IMR-90 (cell line): ENCODE measurements around the gene RNF133. TPM values are rescaled to one million over a fixed set of nuclear protein-coding genes. Genes with fewer than 3 reads are reported as not detected.

Experiments used
- ATAC-seq: fragments of 200-7000 bp; cut with Tn5 transposase; 2 replicates; pipeline ENCODE4 v1.9.1; 2020; ENCODE audit warnings: low read depth, mild to moderate bottlenecking, moderate library complexity
- BruUV-seq: library from RNA; stranded (reverse); fragments of 400-500 nt; replicated peaks from 2 replicates; lab custom pipeline; 2021; lab: Mats Ljungman, UMichigan
- CTCF ChIA-PET: fragments of 300-600 bp; formaldehyde crosslinking; extraction: SDS; loops from one replicate; lab custom pipeline; 2021; ENCODE audit warnings: antibody characterized with exemption; lab: Yijun Ruan, JAX
- POLR2A ChIA-PET: fragments of 300-600 bp; sonication (Branson Sonifier 250); formaldehyde crosslinking; loops from one replicate; lab custom pipeline; 2022; ENCODE audit warnings: antibody characterized with exemption; ENCODE audit not compliant: unreplicated experiment; lab: Charles Lee
- DNase-seq: peaks from one replicate; pipeline ENCODE4 v3.0.0; 2013
- H2AFZ ChIP-seq: replicated peaks from 2 replicates; pipeline ENCODE3; 2013; ENCODE audit warnings: low read length, mild to moderate bottlenecking; ENCODE audit not compliant: poor library complexity
- H2AK5ac ChIP-seq: 2 replicates; pipeline ENCODE4 v1.6.1; 2013; ENCODE audit warnings: low read depth, low read length, inconsistent platforms
- H2AK9ac ChIP-seq: replicated peaks from 2 replicates; pipeline ENCODE3; 2013; ENCODE audit warnings: mild to moderate bottlenecking, low read depth, low read length, moderate library complexity; ENCODE audit not compliant: poor library complexity
- H2BK120ac ChIP-seq: 2 replicates; pipeline ENCODE4 v1.6.1; 2013; ENCODE audit warnings: low read depth, low read length, inconsistent platforms
- H2BK15ac ChIP-seq: 3 replicates; pipeline ENCODE4 v1.6.1; 2013; ENCODE audit warnings: low read depth, low read length, inconsistent platforms
- H2BK20ac ChIP-seq: 2 replicates; pipeline ENCODE4 v1.6.1; 2013; ENCODE audit warnings: low read depth, mild to moderate bottlenecking, inconsistent platforms, low read length, moderate library complexity
- H2BK5ac ChIP-seq: 2 replicates; pipeline ENCODE4 v1.6.1; 2013; ENCODE audit warnings: mild to moderate bottlenecking, low read depth, low read length, inconsistent platforms; ENCODE audit not compliant: poor library complexity, severe bottlenecking
- H3K14ac ChIP-seq: replicated peaks from 2 replicates; pipeline ENCODE4 v1.6.1; 2013; ENCODE audit warnings: low read depth, low read length, inconsistent platforms
- H3K18ac ChIP-seq: 2 replicates; pipeline ENCODE4 v1.6.1; 2013; ENCODE audit warnings: low read depth, low read length, control low read depth
- H3K23ac ChIP-seq: 2 replicates; pipeline ENCODE4 v1.6.1; 2013; ENCODE audit warnings: low read depth, low read length, inconsistent platforms
- H3K27ac ChIP-seq: 2 replicates; pipeline ENCODE4 v1.5.1; 2013; ENCODE audit warnings: mild to moderate bottlenecking, control low read depth, low read length; ENCODE audit not compliant: insufficient read depth
- H3K27me3 ChIP-seq: 2 replicates; pipeline ENCODE4 v1.6.1; 2013; ENCODE audit warnings: low read length; ENCODE audit not compliant: control insufficient read depth, insufficient read depth
- H3K36me3 ChIP-seq: 2 replicates; pipeline ENCODE4 v1.6.1; 2013; ENCODE audit warnings: low read length, mixed read lengths; ENCODE audit not compliant: control insufficient read depth, insufficient read depth
- H3K4ac ChIP-seq: 2 replicates; pipeline ENCODE4 v1.6.1; 2013; ENCODE audit warnings: low read depth, low read length, inconsistent platforms
- H3K4me1 ChIP-seq: 2 replicates; pipeline ENCODE4 v1.6.1; 2013; ENCODE audit warnings: low read length, mixed read lengths; ENCODE audit not compliant: control insufficient read depth, insufficient read depth
- H3K4me2 ChIP-seq: 2 replicates; pipeline ENCODE4 v1.6.1; 2013; ENCODE audit warnings: low read depth, mild to moderate bottlenecking, control low read depth, low read length, moderate library complexity
- H3K4me3 ChIP-seq: 2 replicates; pipeline ENCODE4 v1.5.1; 2013; ENCODE audit warnings: low read depth, mild to moderate bottlenecking, control low read depth, low read length, moderate library complexity; ENCODE audit not compliant: insufficient read depth
- H3K56ac ChIP-seq: 2 replicates; pipeline ENCODE4 v1.6.1; 2013; ENCODE audit warnings: low read length, inconsistent platforms; ENCODE audit not compliant: insufficient read depth; ENCODE audit errors: extremely low read depth
- H3K79me1 ChIP-seq, 2 experiments: 2 replicates each; pipeline ENCODE4 v1.6.1; 2013; ENCODE audit warnings: low read length in 2 of 2, inconsistent platforms in 1 of 2, low read depth in 1 of 2
- H3K9ac ChIP-seq: 2 replicates; pipeline ENCODE4 v1.6.1; 2013; ENCODE audit warnings: low read depth, low read length, control low read depth
- H3K9me1 ChIP-seq: 2 replicates; pipeline ENCODE4 v1.6.1; 2013; ENCODE audit warnings: low read length, inconsistent platforms; ENCODE audit not compliant: insufficient read depth
- H3K9me3 ChIP-seq: 2 replicates; pipeline ENCODE4 v1.6.1; 2013; ENCODE audit warnings: low read length; ENCODE audit not compliant: control insufficient read depth, insufficient read depth
- H4K20me1 ChIP-seq: 2 replicates; pipeline ENCODE4 v1.6.1; 2013; ENCODE audit warnings: low read length, inconsistent platforms; ENCODE audit not compliant: insufficient read depth
- H4K5ac ChIP-seq: 2 replicates; pipeline ENCODE4 v1.6.1; 2013; ENCODE audit warnings: mild to moderate bottlenecking, low read depth, low read length, control low read depth
- H4K8ac ChIP-seq, 2 experiments: 2 replicates each; pipeline ENCODE4 v1.6.1; 2013; ENCODE audit warnings: low read depth in 2 of 2, low read length in 2 of 2, control low read depth in 1 of 2, inconsistent platforms in 1 of 2
- H4K91ac ChIP-seq: 2 replicates; pipeline ENCODE4 v1.6.1; 2013; ENCODE audit warnings: low read depth, low read length, inconsistent platforms; ENCODE audit not compliant: insufficient read depth
- ELK1 ChIP-seq: fragments of 150-350 bp; IDR thresholded peaks from 2 replicates; pipeline ENCODE4 v1.6.1; 2016; ENCODE audit warnings: low read depth, mild to moderate bottlenecking, low read length, moderate library complexity, borderline replicate concordance
- FOS ChIP-seq: fragments of 150-350 bp; IDR thresholded peaks from 2 replicates; pipeline ENCODE4 v1.6.1; 2016; ENCODE audit warnings: low read depth, low read length
- NFE2L2 ChIP-seq: fragments of 150-350 bp; IDR thresholded peaks from 2 replicates; pipeline ENCODE4 v1.6.1; 2016; ENCODE audit warnings: low read depth, mild to moderate bottlenecking, low read length
- POLR2A ChIP-seq: IDR thresholded peaks from 2 replicates; pipeline ENCODE4 v1.6.1; 2012; ENCODE audit warnings: mild to moderate bottlenecking, low read depth, low read length
- RAD21 ChIP-seq: IDR thresholded peaks from 2 replicates; pipeline ENCODE4 v1.6.1; 2012; ENCODE audit warnings: low read length, improper control_type of control experiment
- RFX5 ChIP-seq: IDR thresholded peaks from 2 replicates; pipeline ENCODE4 v1.8.0; 2012; ENCODE audit warnings: low read depth, mild to moderate bottlenecking, low read length, moderate library complexity
- WGBS, 2 experiments: methylation state at CpG; one replicate each; pipeline versions ENCODE4 v1.1.5 to v1.1.7; 2013; ENCODE audit warnings: missing lambda C conversion rate in 2 of 2; ENCODE audit not compliant: insufficient read length in 1 of 2; ENCODE audit errors: extremely low coverage in 2 of 2; 5-methylcytosine and 5-hydroxymethylcytosine counted together
- dilution Hi-C: fragments of 300-500 bp; cut with HindIII; formaldehyde crosslinking; loops from one replicate; pipeline ENCODE4 v1.14.3; 2018; ENCODE audit warnings: low sequenced_read_pairs; ENCODE audit not compliant: unreplicated experiment
- in situ Hi-C: fragments of 300-500 bp; cut with MboI; formaldehyde crosslinking; loops from 3 replicates; pipeline ENCODE4 v1.14.3; 2019; ENCODE audit warnings: low sequenced_read_pairs, inconsistent platforms, mixed read lengths
- intact Hi-C: fragments of 100-400 bp; cut with micrococcal nuclease; formaldehyde crosslinking; loops from 2 replicates; pipeline ENCODE4 v1.10.0; 2022
- polyA plus RNA-seq, 3 experiments: library from polyadenylated mRNA; depleted of rRNA; stranded (reverse); fragments of >200 nt; gene quantifications; 2 replicates each; pipeline ENCODE4 v1.2.3, GENCODE V29; 2012; ENCODE audit warnings: low replicate concordance in 1 of 3
- total RNA-seq: library from RNA; depleted of rRNA; stranded (reverse); fragments of >200 nt; gene quantifications from 2 replicates; pipeline ENCODE4 v1.2.3, GENCODE V29; 2012

The RNF133 gene
- total and polyA plus RNA-seq, 2 of the 4 experiments (the other 2 are of a cell fraction): not detected

GRCh38 chr7:122746948-122747347, 48.0 kb upstream of the RNF133 start:
- in situ Hi-C loops: no loop called here
- Histone ChIP-seq H3K9me3 (no peaks in the 10 kb centered on the region; the same call in 1 of the 2 replicates), H3K27me3 (no peaks in the 10 kb centered on the region), H2BK20ac (no peak overlapping the region), H3K14ac (no peak overlapping the region), H2AK5ac (no peak overlapping the region), H4K5ac (no peak overlapping the region), H2BK120ac (no peak overlapping the region), H3K23ac (no peak overlapping the region), H3K9me1 (no peaks in the 10 kb centered on the region), H2BK5ac (no peak overlapping the region), H3K9ac (no peak overlapping the region), H3K56ac (no peak overlapping the region), H2AFZ (no peak overlapping the region), H2AK9ac (no peak overlapping the region), H3K27ac (no peak overlapping the region), H2BK15ac (no peak overlapping the region), H3K4me1 (no peaks in the 10 kb centered on the region), H4K91ac (no peak overlapping the region), H3K4ac (no peak overlapping the region), H3K36me3 (no peaks in the 10 kb centered on the region), H4K20me1 (no peaks in the 10 kb centered on the region), H3K4me3 (no peak overlapping the region), H3K79me1 (no peaks in the 10 kb centered on the region), H4K8ac (no peak overlapping the region), H3K18ac (no peak overlapping the region), H3K4me2 (no peak overlapping the region)
- ChIA-PET POLR2A (no interaction called here), CTCF (no interaction called here)
- ATAC-seq (no peak), DNase-seq (no peak)
- WGBS, 2 experiments: no CpG with 5 or more reads among the region's 2 CpGs
- intact Hi-C loops: no loop called here
- dilution Hi-C loops: no loop called here
- TF ChIP-seq ELK1 (no peak), RFX5 (no peak), RAD21 (no peak), NFE2L2 (no peak), POLR2A (no peak), FOS (no peak)
- no TSS peak for BruUV-seq
